COLO829 (cell line): ENCODE measurements around the gene LHFPL3.
"Not testable (repeated sequence)": the region's sequence is repeated elsewhere in the genome, so short reads cannot be mapped to it uniquely, and the experiment has no call there.

Experiments
- DNase-seq: peaks from one replicate; pipeline ENCODE4 v3.0.0; 2012; ENCODE audit warnings: low spot score

LHFPL3 gene

GRCh38 chr7:104328296-104328969, at the start of gene LHFPL3:
Gene LHFPL3, plus strand, starts transcription at chr7:104328603.
- no peak for DNase-seq

- DNase-seq = not testable (repeated sequence)
Measured at GRCh38 chr7:104281685-104282084, 46.7 kb upstream of the LHFPL3 start.

DNA sequence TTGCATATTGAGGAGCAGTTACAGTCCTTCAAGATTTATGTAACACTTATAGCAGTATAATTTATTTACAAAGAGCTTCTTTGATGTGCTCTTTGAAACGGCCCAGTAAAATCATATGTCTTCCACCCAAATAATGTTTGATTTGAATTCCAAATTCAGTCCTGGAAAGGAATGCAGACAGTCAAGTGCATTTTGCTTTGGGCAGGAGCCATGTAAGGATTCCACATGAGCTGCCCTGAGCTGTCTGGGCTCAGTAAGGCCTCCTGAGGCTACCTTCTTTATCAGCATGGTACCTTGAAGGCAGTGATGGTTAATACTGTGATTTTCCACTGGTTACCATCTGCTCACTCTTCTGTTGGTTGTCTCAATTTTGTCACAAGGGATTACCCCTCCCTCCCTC, 41.6 kb upstream of the LHFPL3 start:
- no peak for DNase-seq

GRCh38 chr7:104288137-104288536, 40.3 kb upstream of the LHFPL3 start:
- no peak for DNase-seq

- DNase-seq = no peak
Measured at GRCh38 chr7:104294291-104294690, 34.1 kb upstream of the LHFPL3 start.

- DNase-seq = no peak
Measured at GRCh38 chr7:104296266-104296665, 32.1 kb upstream of the LHFPL3 start.

GRCh38 chr7:104296900-104297299, 31.5 kb upstream of the LHFPL3 start:
- DNase-seq = no peak

DNA sequence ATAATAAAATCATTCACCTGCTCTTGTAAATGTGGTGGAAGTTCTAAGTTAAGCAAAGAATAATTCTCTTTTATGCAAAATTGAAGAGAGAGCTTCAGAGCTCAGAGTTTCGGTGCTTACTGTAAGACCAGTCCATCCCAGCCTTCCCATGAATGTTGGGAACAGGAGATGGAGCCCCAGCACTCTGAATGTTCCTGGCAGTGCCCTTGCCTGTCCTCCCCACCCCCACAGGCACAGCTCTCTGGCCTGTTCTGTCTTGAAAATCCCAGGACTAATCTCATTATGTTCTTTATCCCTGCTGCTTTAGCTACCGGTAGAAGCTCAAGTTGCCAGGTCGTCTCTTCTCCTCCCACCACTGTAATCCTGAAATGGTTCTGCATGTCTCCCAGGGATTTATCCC, 29.1 kb upstream of the LHFPL3 start:
- no peak for DNase-seq

GRCh38 chr7:104299777-104300176, 28.6 kb upstream of the LHFPL3 start:
- no peak for DNase-seq

- no peak for DNase-seq
Measured at GRCh38 chr7:104306793-104307192, 21.6 kb upstream of the LHFPL3 start.

DNA sequence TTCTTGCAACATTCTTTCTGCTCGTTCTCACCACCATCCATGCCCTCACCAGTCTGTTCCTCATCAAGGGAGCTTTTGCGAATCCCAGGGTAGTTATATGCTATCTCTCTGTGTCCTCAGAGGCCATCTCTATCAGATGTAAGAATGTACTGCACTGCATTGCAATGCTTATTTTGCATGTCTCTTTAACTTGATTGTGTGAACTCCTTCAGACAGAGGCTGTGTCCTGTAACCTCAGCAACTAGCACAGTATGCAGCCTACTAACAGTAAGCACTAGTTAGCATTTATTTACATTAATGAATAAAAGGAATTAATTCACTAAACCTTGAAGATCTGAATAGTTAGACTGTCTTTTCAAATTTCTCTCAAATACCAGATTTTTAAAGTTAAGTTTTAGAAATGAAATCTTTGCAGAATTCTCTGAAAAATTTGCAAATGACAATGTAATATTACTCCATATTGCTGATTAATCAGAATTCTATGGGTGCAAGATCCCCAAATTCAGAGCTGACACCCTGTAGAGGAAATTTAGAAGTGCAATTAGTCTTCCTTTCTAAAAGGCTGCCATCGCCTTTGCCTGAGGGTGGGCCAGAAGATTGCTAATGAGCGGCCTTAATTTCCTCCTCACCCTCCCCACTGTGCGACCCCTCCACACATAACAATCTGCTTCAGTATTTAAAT, 10.3 kb upstream of the LHFPL3 start:
- DNase-seq = no peak

DNA sequence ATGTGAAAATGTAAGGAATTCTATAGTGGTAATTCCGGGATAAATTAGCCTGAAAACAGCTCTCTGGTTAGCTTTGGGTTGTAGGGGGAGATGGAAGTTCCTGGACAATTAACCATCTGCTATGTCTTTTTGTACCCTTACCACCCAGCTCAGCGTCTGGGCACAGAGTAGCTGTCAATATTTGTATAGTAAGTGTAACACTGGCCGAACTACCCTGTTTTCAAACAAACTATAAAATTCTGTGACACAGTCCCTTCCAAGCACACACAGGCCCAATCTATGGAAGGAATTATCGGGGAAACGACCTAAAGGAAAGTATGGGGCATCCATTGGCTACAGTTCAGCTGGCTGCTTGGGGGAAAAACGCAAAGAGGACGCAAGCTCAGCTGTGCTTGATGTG, 869 bp upstream of the LHFPL3 start:
- DNase-seq = no peak

DNA sequence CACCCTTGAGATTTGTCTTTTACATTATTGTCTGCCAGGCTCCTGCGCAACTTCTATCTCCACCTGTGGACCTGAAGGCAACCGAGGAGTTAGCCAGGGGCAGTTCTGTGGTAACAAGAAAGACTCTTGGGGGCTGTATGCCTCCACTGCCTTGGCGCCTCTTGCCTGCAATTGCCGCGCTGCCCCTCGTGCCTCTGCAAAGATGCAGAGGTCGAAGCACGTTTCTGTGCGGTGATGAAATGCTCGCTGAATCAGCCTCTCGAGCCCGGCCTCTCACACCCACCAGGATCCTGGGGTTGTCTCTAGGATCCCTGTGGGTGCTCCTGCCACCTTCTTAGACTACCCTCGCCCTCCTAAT, 486 bp upstream of the LHFPL3 start:
- no peak for DNase-seq

- DNase-seq = no peak
Measured at GRCh38 chr7:104328970-104329825, 795 bp downstream of the LHFPL3 start.

- peak; percentile 9 for DNase-seq
Measured at GRCh38 chr7:104341546-104341945, 13.1 kb downstream of the LHFPL3 start.

- DNase-seq = no peak
Measured at GRCh38 chr7:104352736-104353135, 24.3 kb downstream of the LHFPL3 start.

DNA sequence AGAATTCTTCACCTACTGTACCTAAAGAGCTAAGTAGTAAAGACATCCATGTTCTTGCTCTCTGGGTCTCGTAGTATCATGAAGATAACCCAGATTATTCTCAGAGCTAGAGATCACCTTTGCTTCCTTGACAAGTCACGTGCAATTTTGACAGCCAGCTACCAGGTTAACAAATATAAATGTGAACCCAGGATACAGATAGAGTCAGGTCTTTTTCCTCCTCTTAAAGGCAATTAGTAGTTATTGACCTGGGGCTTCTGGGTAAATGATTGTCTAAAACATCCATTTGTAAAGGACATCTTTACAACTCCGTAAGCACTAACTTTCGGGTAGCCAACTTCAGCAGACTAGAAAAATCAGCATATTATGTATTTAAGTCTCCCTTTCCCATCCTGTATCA, 28.8 kb downstream of the LHFPL3 start:
- DNase-seq = no peak

DNA sequence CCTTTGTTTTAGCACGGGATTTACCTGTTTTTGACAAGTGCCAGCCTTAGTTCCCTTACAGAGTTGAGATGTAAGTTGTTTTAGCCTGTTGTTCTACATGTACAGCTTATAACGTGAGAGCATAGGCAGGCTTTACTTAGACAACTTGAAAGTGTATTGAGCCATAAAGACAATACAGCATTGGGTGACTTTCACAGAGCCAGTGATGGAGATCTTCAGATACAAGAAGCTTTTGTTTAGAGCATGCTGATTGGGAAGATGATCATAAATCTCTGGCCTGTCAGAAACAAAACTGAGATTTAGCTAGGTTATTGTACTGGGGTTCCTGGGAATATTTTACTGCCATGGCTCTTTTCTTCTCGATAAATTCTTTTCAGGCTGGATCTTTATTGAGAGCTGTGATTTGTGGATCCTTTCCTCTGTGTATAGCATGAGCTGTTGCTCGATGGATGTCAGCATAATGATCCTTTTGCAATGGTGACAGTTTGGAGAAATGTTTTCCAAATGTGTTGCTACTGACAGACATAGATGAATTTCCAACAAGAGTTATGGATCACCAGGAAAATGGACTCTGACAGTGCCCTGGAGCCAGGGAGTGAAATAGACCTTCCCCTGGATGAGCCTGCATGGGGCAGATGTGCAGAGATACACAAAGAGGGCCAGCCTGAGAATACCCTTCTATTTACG, 30.2 kb downstream of the LHFPL3 start:
- DNase-seq = no peak

DNA sequence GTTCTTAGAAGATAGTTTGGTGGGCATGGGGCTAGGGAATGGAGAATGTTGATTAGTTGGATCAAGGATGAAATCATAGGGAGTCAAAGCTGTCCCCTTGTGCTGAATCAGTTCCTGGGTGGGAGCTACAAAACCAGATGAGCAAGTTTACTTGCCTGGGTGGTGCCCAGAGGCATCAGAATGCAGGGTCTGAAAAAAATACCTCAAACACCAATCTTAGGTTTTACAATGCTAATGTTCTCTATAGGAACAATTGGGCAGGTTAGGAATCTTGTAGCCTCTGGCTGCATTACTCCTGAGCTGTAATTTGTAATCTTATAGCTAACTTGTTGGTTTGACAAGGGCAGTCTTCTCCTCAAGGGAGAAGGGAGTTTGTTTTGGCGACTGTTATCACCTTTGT, 34.4 kb downstream of the LHFPL3 start:
- DNase-seq = no peak

DNA sequence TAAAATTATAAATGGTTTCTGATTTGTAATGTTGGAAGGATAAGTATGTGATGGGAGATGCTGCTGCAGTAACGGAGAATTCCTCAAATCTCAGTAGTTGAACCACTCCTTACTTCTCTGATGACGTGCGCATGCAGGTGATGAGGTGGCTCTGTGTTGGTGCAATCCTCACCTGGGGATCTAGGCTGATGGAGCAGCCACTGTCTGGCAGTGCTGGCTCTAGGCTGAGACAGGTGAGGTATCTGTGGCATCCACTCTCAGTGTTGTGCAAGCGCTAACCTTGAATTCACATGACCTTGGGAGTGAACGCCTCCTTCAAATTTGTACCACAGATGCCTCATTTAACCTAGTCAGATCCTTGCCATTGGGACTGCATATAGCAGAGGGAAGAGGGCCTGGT, 35.0 kb downstream of the LHFPL3 start:
- no peak for DNase-seq

DNA sequence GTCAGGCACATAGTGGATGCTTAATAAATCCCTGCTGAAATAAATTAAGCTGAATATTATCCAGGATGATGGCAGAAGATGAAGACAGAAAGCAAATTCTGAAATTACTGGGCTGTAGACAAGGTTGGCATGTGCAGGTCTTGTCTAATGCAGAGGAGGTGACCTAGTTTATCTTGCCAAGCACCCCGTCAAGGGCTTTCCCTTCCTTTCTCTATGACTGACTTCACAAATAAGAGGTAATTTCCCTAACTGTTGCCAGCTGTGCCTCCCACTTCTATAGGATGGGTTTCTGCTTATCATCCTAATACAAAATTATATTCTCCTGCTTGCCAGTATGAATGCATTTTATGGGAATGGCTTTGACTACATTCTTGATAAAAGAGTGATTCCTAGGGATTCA, 38.0 kb downstream of the LHFPL3 start:
- no peak for DNase-seq

DNA sequence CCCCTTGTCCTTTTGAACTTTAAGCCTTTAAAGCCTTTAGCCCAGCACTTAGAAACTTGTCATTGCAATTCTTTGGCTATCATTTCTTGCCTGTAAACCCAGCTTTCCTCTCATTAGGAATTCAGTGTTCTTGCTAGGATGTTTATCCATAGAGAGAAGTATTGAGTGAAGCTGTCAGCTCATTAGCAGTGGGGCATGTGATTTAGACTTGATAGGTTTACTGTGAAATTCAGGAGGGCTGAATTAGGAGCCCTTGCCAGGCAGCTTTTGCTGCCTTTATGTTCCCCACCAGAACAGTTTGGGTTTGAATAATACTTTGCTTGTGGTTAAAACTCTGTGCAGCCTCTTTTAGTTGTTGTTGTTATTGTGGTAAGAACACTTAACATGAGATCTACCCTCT, 39.5 kb downstream of the LHFPL3 start:
- DNase-seq = no peak
